ENCODE results near the gene E2F4. TPM values are rescaled to one million over a fixed set of nuclear protein-coding genes. Genes with fewer than 3 reads are reported as not detected.

E2F4 gene
- total and polyA plus RNA-seq, 2 of the 13 experiments (the other 11 are each of a cell fraction or from before 2014, with no cell fraction given): 84.8 to 91.2 TPM

- TF ChIP-seq TSC22D2 (CRISPR knock-in tag; IDR thresholded peaks at IDR 0.05; ENCODE audit: borderline replicate concordance) (0 out of 2 replicates have a peak, but pooled peaks have one; percentile 92), ATAD3A (CRISPR knock-in tag; IDR thresholded peaks at IDR 0.05) (no peak), PHF20 (CRISPR knock-in tag; IDR thresholded peaks at IDR 0.05) (peak; percentile 81), ZNF800 (CRISPR knock-in tag; IDR thresholded peaks at IDR 0.05) (peak; percentile 92; the same call in 1 of the 2 replicates), NCOA2 (CRISPR knock-in tag; IDR thresholded peaks at IDR 0.05) (peak; percentile 88), ZNF335 (CRISPR knock-in tag; IDR thresholded peaks at IDR 0.05) (no peak; the same call in none of the 2 replicates), TRIM22 (IDR thresholded peaks at IDR 0.05) (no peak), ZNF350 (CRISPR knock-in tag; IDR thresholded peaks at IDR 0.05; ENCODE audit: borderline replicate concordance, low read depth) (peak; percentile 90), TBX2 (CRISPR knock-in tag; IDR thresholded peaks at IDR 0.05; ENCODE audit: borderline replicate concordance) (peak; percentile 90), TEAD3 (CRISPR knock-in tag; optimal IDR thresholded peaks at IDR 0.05; ENCODE audit: borderline replicate concordance) (peak; percentile 100), NFYB (CRISPR knock-in tag; IDR thresholded peaks at IDR 0.05) (peak; percentile 77), SOX13 (IDR thresholded peaks at IDR 0.05) (no peak), SOX13 (CRISPR knock-in tag; conservative IDR thresholded peaks at IDR 0.05 in 1 of 2, IDR thresholded peaks at IDR 0.05 in 1 of 2) (peak in 1 of 2 experiments; percentile 83; a peak in 2 of 4 replicates), ZNF282 (IDR thresholded peaks at IDR 0.05; ENCODE audit: partially characterized antibody) (no peak), HNRNPLL (IDR thresholded peaks at IDR 0.05; ENCODE audit: low read depth, low read length, poor library complexity, severe bottlenecking) (peak; percentile 93), EHMT2 (IDR thresholded peaks at IDR 0.05; ENCODE audit: borderline replicate concordance, low read depth, low read length) (no peak), ZZZ3 (CRISPR knock-in tag; IDR thresholded peaks at IDR 0.05; ENCODE audit: borderline replicate concordance) (no peak), ZNF326 (CRISPR knock-in tag; IDR thresholded peaks at IDR 0.05; ENCODE audit: borderline replicate concordance) (no peak; the same call in 1 of the 2 replicates), THYN1 (CRISPR knock-in tag; IDR thresholded peaks at IDR 0.05; ENCODE audit: borderline replicate concordance, low read depth) (no peak), RCOR2 (CRISPR knock-in tag; IDR thresholded peaks at IDR 0.05) (peak; percentile 69; the same call in 1 of the 2 replicates), ZSCAN29 (CRISPR knock-in tag; conservative IDR thresholded peaks at IDR 0.05) (no peak), NR2C2 (CRISPR knock-in tag; IDR thresholded peaks at IDR 0.05; ENCODE audit: borderline replicate concordance) (peak; percentile 62; the same call in 1 of the 2 replicates), BRF2 (CRISPR knock-in tag; IDR thresholded peaks at IDR 0.05) (peak; percentile 86; the same call in 1 of the 2 replicates), ZNF768 (CRISPR knock-in tag; IDR thresholded peaks at IDR 0.05) (peak; percentile 59; the same call in 1 of the 2 replicates), ELF1 (CRISPR knock-in tag; IDR thresholded peaks at IDR 0.05) (peak; percentile 69; the same call in 1 of the 2 replicates)
These were observed 54.3 kb downstream of the E2F4 start (continued) for GRCh38 chr16:67246081-67246755.
